Islet precursor cell (in vitro differentiated cells): ENCODE data around the gene TMEM184B.

Source experiments
- DNase-seq: peaks from one replicate; pipeline ENCODE4 v3.0.0-alpha.2; 2018

Gene TMEM184B

GRCh38 chr22:38305471-38306448, 33.0 kb upstream of the TMEM184B start:
- no peak for DNase-seq

GRCh38 chr22:38304526-38304925, 31.7 kb upstream of the TMEM184B start:
- DNase-seq, result no peak

- DNase-seq, result no peak
These were observed 31.2 kb upstream of the TMEM184B start for GRCh38 chr22:38303974-38304373.

GRCh38 chr22:38302906-38303305, 30.1 kb upstream of the TMEM184B start:
- DNase-seq, result no peak

- no peak for DNase-seq
These were observed 28.1 kb upstream of the TMEM184B start for GRCh38 chr22:38300946-38301345.

GRCh38 chr22:38300197-38300945, 27.6 kb upstream of the TMEM184B start:
- DNase-seq, result no peak

- no peak for DNase-seq
These were observed 26.9 kb upstream of the TMEM184B start for GRCh38 chr22:38299770-38300102.

- DNase-seq, result peak; percentile 98
These were observed 25.6 kb upstream of the TMEM184B start for GRCh38 chr22:38298312-38299005.

GRCh38 chr22:38296372-38296771, 23.6 kb upstream of the TMEM184B start:
- DNase-seq, result no peak

GRCh38 chr22:38295863-38296262, 23.1 kb upstream of the TMEM184B start:
- no peak for DNase-seq

- DNase-seq, result no peak
These were observed 22.5 kb upstream of the TMEM184B start for GRCh38 chr22:38295339-38295738.

- no peak for DNase-seq
These were observed 21.4 kb upstream of the TMEM184B start for GRCh38 chr22:38294193-38294592.

GRCh38 chr22:38292694-38293093, 19.9 kb upstream of the TMEM184B start:
- no peak for DNase-seq

GRCh38 chr22:38291201-38291777, 18.5 kb upstream of the TMEM184B start:
- no peak for DNase-seq

GRCh38 chr22:38290347-38290746, 17.5 kb upstream of the TMEM184B start:
- no peak for DNase-seq

GRCh38 chr22:38289583-38290082, 16.8 kb upstream of the TMEM184B start:
- DNase-seq, result no peak

GRCh38 chr22:38286915-38287669, 14.3 kb upstream of the TMEM184B start:
- DNase-seq, result peak; percentile 71

- no peak for DNase-seq
These were observed 12.2 kb upstream of the TMEM184B start for GRCh38 chr22:38285018-38285417.

GRCh38 chr22:38284042-38284402, 11.2 kb upstream of the TMEM184B start:
- peak; percentile 91 for DNase-seq

- DNase-seq, result peak; percentile 66
These were observed 9.6 kb upstream of the TMEM184B start for GRCh38 chr22:38282397-38282796.

- no peak for DNase-seq
These were observed 3.4 kb upstream of the TMEM184B start for GRCh38 chr22:38276166-38276565.
